GM20431 (cell line): ENCODE measurements around the gene CDK16.

ENCODE experiments used
- in situ Hi-C: fragments of 300-500 bp; cut with MseI, MboI; formaldehyde crosslinking; loops from one replicate; pipeline ENCODE4 v1.15.0; 2020; ENCODE audit warnings: low sequenced_read_pairs; ENCODE audit not compliant: unreplicated experiment

Gene CDK16

DNA sequence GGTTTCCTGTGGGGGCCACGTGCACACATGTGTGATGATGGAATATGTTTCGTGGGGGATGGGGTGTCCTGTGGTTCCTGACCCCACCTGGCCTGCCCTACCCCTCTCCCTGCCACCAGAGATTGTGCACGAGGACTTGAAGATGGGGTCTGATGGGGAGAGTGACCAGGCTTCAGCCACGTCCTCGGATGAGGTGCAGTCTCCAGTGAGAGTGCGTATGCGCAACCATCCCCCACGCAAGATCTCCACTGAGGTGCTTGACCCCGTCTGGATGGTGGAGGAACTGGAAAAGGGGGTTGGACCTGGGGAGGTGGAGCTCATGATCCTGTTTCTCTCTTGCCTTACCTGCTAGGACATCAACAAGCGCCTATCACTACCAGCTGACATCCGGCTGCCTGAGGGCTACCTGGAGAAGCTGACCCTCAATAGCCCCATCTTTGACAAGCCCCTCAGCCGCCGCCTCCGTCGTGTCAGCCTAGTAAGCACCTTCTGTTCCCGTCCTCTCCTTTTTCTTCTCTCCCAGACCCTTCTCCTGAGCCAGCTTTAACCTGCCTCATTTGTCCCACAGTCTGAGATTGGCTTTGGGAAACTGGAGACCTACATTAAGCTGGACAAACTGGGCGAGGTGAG, 5.9 kb downstream of the CDK16 start:
- in situ Hi-C loops, result no loop called here

DNA sequence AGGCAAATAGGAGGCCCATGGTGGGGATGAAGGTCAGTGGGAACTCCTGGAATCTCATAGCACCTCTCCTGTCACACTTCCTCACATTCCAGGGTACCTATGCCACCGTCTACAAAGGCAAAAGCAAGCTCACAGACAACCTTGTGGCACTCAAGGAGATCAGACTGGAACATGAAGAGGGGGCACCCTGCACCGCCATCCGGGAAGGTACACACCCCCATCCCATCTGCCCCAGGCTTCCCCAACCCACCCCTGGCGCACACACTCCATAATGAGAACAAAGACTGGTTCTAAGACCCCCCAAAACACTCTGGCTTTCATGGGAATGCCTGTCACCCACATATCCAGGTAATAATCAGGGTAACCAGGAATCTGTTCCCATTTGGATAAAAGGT, 6.4 kb downstream of the CDK16 start:
- in situ Hi-C loops, result no loop called here

DNA sequence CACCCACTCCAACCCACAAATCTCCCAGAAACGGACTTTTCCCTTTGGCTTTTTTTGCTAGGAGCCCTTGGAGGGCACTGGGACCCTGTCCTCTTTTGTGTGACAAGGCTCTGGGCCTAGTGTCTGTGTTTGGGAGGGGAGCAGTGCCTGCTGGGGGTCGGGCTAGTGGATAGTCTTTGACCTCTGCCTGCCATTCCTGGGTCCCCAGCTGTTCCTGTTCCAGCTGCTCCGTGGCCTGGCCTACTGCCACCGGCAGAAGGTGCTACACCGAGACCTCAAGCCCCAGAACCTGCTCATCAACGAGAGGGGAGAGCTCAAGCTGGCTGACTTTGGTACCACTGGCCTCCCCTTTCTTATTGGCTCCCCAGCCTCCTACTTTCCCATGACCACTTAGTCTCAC, 7.6 kb downstream of the CDK16 start:
- in situ Hi-C loops, result no loop called here

- in situ Hi-C loops, result no loop called here
These were observed 8.3 kb downstream of the CDK16 start for GRCh38 chrX:47226531-47227333.

DNA sequence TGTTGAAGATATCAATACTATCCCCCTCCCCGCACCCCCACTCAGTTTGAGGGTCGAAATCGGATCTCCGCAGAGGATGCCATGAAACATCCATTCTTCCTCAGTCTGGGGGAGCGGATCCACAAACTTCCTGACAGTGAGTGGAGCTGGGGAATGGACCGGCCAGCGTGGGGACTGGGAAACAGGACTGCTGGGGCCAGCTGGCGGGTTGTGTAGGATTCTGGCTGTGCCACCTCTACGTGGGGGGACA, 8.8 kb downstream of the CDK16 start:
- in situ Hi-C loops, result no loop called here

DNA sequence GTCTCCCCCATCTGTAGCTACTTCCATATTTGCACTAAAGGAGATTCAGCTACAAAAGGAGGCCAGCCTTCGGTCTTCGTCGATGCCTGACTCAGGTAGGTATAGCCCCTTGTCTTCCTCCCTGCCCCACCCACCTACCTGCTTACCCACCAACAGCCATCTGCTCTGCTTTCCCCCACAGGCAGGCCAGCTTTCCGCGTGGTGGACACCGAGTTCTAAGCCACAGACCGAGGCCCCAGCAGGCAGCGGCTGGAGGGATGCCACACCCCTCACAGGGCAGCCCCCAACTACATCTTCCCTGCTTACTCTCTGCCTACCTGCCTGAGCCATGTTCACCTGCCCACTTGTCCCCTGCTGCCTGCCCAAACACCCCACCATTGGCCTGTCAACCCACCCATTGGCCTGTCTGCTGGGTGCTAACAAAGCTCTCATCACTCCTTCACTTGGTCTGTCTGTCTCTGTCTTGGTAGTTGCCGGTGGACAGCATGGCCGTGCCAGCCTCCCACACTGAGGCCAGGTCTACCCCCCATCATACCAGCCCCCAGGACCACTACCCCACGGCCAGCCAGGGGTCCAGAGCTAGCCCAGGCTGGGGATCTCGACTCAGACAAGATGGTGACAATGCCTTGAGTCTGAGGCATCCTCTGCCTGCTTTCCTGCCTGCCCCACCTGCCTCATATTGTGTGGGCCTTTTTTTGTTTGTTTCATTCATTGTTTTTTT, 10.2 kb downstream of the CDK16 start:
- in situ Hi-C loops, result no loop called here

DNA sequence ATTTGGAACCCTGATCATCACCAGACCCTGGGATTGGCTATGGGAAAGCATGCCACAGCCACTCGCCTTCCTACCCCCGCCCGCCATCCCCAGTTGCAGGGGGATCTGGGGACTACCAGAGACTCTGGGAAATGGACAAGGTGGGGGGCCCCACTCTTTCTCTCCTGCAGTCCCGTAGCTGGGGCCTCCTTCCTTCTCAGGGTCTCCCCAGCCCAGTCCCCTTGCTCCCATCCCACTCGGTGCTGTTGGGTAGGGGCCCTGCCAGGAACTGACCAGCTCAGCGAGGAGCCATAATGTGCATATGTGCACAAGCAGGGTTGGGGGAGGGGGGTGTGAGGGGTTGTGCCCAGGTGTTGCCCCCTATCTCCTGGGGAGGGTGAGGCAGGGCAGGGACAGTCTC, 10.9 kb downstream of the CDK16 start:
- in situ Hi-C loops, result no loop called here

- in situ Hi-C loops, result no loop called here
These were observed 11.8 kb downstream of the CDK16 start for GRCh38 chrX:47230136-47230868.

- in situ Hi-C loops, result no loop called here
These were observed 12.7 kb downstream of the CDK16 start for GRCh38 chrX:47231167-47231566.

DNA sequence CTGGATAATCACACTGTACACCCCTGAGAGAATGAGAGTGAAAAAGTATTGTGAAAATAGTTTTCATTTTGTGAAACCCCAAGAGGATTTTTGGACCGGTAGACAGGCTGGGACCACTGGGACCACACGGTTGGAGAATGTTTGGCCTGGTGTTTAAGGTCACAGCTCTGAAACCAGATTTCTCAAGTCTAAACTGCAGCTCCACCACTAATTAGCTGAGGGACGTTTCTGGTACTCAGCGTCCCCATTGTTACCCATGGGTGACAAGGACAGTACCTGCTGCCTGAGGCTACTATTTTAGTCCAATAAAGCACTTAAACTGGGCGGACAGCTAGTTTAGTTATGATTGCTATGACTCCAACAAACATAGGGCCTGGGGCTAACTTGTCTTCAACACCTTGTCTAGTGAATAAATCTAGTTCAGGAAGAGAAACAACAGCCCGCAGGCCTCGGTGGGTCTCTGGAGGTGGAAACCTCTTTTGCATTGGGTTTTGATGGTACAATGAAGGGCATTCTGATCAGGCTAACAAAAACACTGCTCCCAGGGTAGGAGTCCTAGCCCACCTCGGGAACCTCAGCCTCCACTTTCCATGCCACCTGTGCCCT, 13.8 kb downstream of the CDK16 start:
- in situ Hi-C loops, result no loop called here

GRCh38 chrX:47232803-47233332, 14.4 kb downstream of the CDK16 start, which contains the start of gene USP11:
USP11 (plus strand) TSS chrX:47233009; CDS start chrX:47233044, 35 bp downstream.
- in situ Hi-C loops, result no loop called here

- in situ Hi-C loops, result no loop called here
These were observed 15.0 kb downstream of the CDK16 start for GRCh38 chrX:47233333-47234113.

- in situ Hi-C loops, result no loop called here
These were observed 16.1 kb downstream of the CDK16 start for GRCh38 chrX:47234583-47234982.

DNA sequence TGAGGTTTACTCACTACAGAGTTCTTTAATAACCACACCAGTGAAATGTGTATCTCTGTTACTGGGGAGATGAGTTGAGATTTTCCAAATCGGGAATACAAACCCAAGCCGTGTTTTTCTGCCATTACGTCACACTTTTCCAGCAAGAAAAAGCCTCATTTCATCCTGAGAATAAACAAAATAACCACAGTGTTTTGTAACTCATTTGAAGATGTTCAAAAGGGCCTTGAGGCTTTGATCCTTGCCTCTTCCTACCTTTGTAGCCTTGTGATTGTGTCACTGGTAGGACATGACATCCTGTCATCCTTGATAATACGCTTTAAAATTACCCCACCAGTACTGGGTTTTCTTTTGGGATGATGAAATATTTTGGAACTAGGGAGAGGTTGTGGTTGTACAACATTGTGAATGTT, 17.2 kb downstream of the CDK16 start:
- in situ Hi-C loops, result no loop called here

DNA sequence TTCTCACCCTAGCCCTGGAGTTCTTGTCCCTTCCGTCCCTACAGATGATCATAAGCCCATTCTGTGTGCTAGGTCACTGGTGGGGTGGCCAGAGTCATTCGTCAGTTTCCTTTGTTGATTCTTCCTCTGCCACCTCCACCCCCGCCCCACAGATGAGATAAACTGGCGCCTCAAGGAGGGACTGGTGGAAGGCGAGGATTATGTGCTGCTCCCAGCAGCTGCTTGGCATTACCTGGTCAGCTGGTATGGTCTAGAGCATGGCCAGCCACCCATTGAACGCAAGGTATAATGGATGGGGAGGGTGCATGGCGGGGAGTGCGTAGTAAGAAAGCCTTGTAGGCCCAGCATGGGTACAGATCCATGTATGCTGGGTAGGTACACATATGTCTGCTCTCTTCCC, 20.7 kb downstream of the CDK16 start:
- in situ Hi-C loops, result no loop called here

DNA sequence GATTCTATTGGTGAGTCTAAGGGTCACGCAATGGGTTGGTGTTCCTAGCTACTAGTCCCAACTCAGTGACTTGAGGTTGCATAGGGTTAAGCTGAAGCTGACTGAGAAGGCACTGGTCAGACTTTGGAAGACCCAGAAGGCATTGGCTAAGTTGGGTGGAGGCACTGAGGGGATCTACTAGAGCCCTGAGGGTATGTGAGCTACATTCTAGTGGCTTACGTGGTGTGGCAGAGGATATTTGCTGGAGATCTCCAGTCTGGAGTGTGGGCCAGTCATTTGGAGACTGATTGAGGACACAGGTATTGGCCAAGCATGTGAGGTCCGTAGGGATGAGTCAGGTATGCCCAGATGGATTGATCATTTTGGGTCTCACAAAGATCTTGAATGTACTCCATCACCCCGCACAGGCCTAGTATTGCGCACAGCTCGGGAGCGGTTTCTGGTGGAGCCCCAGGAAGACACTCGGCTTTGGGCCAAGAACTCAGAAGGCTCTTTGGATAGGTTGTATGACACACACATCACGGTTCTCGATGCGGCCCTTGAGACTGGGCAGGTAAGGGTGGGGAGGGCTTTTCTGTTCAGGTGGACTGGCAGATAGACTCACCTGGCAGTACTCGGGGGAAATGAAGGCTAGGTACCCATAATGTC, 21.5 kb downstream of the CDK16 start:
- in situ Hi-C loops, result no loop called here

DNA sequence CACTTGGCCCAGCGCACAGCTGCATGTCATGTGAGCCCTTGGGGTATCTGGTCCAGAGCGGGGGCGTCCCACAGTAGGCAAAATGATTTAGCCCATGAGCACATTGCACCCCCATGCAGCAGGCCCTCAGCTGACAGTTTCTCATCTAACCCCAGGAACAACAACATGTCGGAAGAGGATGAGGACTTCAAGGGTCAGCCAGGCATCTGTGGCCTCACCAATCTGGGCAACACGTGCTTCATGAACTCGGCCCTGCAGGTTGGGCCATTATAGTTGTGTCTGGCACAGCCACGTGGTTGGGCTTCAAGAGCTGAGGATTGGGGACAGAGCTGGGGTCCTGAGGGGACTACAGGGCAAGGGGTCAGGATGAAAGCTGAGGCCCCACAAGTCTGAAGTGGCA, 22.1 kb downstream of the CDK16 start:
- in situ Hi-C loops, result no loop called here

DNA sequence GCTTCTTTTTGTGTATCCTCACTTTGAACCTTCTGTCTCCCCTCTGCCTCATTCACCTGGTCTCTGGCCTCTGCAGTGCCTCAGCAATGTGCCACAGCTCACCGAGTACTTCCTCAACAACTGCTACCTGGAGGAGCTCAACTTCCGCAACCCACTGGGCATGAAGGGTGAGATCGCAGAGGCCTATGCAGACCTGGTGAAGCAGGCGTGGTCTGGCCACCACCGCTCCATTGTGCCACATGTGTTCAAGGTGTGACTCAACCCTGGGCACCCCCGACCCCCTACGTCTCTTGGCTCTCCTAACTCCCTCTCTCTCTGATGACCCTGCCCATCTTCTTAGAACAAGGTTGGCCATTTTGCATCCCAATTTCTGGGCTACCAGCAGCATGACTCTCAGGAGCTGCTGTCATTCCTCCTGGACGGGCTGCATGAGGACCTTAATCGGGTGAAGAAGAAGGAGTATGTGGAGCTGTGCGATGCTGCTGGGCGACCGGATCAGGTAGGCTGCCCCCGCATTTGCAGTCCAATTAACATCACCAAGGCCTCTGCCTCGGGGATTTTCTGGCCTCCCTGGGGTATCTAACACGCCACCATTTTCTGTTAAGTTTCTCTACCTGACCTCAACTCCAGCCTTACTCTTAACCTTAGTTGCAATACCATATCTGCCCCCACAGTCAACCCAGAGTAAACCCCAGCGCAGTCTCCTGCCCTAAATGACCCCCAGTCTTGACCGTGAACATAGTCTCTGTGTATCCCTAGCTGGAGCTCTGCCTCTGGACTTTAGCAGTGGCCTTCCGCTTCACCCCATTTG, 22.9 kb downstream of the CDK16 start:
- in situ Hi-C loops, result no loop called here
